ENCODE results near the gene METRNL.

- TF ChIP-seq CTCF (IDR thresholded peaks at IDR 0.05; ENCODE audit: poor library complexity, severe bottlenecking): no peak
- no peak for TF ChIP-seq EP300 (conservative IDR thresholded peaks at IDR 0.05; ENCODE audit: poor library complexity, severe bottlenecking)
- no peak for TF ChIP-seq MXI1 (conservative IDR thresholded peaks at IDR 0.05; ENCODE audit: poor library complexity, severe bottlenecking)
Observed at GRCh38 chr17:83036193-83036592, 43.2 kb upstream of the METRNL start.
